ENCODE data around the gene CAMTA1. TPM values are rescaled to one million over a fixed set of nuclear protein-coding genes. Genes with fewer than 3 reads are reported as not detected.

Gene CAMTA1
- total RNA-seq, 1 experiment from 2014 or later, result 69.5 TPM

- intact Hi-C loops (cut with micrococcal nuclease), result no loop called here
- H3K9me3 ChIP-seq (ENCODE audit: control insufficient read depth in 1 of 2, insufficient read depth in 1 of 2, low read depth in 1 of 2, low read length in 2 of 2), result no peaks in the 10 kb centered on the region
- RAD21 ChIA-PET (ENCODE audit: low non-redundant PET in 1 of 2, low total read pairs in 2 of 2, uncharacterized antibody in 2 of 2, unreplicated experiment in 2 of 2), result no interaction called here
- H3K4me1 ChIP-seq (ENCODE audit: control insufficient read depth in 1 of 2, insufficient read depth in 2 of 2, low read length in 2 of 2), result peaks cover 0 to 5% of the 10 kb centered on the region in 2 experiments; a peak in 2 of 4 replicates
- ATAC-seq (no peak), DNase-seq (ENCODE audit: low read depth, low spot score) (no peak)
- TF ChIP-seq EZH2 (IDR thresholded peaks at IDR 0.05), result no peak
- no peak for TF ChIP-seq POLR2A (IDR thresholded peaks at IDR 0.05; ENCODE audit: borderline replicate concordance, extremely low read depth, insufficient read depth, insufficient read length)
- TF ChIP-seq ZFX (IDR thresholded peaks at IDR 0.05), result no peak
- CTCF ChIA-PET, result no interaction called here
- H3K9me2 ChIP-seq (ENCODE audit: insufficient read depth), result no peaks in the 10 kb centered on the region
- POLR2A ChIA-PET, result no interaction called here
- no peaks in the 10 kb centered on the region for H3K79me2 ChIP-seq (ENCODE audit: insufficient read depth, low read length)
- no TSS peak for BruUV-seq (replicated peaks)
- no peak overlapping the region for H2AFZ ChIP-seq (ENCODE audit: low read depth, low read length, poor library complexity, severe bottlenecking)
- no peak overlapping the region for H3K27ac ChIP-seq (ENCODE audit: low read depth, low read length)
- H3K36me3 ChIP-seq (ENCODE audit: control insufficient read depth in 1 of 2, insufficient read depth in 2 of 2, low read length in 2 of 2), result no peaks in the 10 kb centered on the region
- no peak overlapping the region for H3K4me3 ChIP-seq (replicated peaks in 1 of 2; ENCODE audit: low read depth in 1 of 2, low read length in 2 of 2)
- no peak overlapping the region for H3K4me2 ChIP-seq (ENCODE audit: low read length)
- H3K9ac ChIP-seq (ENCODE audit: low read length), result no peak overlapping the region
- H3K27me3 ChIP-seq (ENCODE audit: insufficient read depth, low read length), result no peaks in the 10 kb centered on the region
- H4K20me1 ChIP-seq (ENCODE audit: insufficient read depth), result no peaks in the 10 kb centered on the region
Observed at GRCh38 chr1:7672864-7673263, 887.6 kb downstream of the CAMTA1 start.

GRCh38 chr1:7674972-7675371, 889.7 kb downstream of the CAMTA1 start:
- intact Hi-C loops (cut with micrococcal nuclease), result no loop called here

More at GRCh38 chr1:7674972-7675371, 889.7 kb downstream of the CAMTA1 start:
- Histone ChIP-seq H3K4me3 (replicated peaks in 1 of 2; ENCODE audit: low read depth in 1 of 2, low read length in 2 of 2) (no peak overlapping the region), H3K36me3 (ENCODE audit: control insufficient read depth in 1 of 2, insufficient read depth in 2 of 2, low read length in 2 of 2) (no peaks in the 10 kb centered on the region), H3K9ac (ENCODE audit: low read length) (no peak overlapping the region), H3K4me2 (ENCODE audit: low read length) (no peak overlapping the region), H3K4me1 (ENCODE audit: control insufficient read depth in 1 of 2, insufficient read depth in 2 of 2, low read length in 2 of 2) (peaks cover 0 to 1% of the 10 kb centered on the region in 2 experiments; a peak in 1 of 4 replicates), H3K9me3 (ENCODE audit: control insufficient read depth in 1 of 2, insufficient read depth in 1 of 2, low read depth in 1 of 2, low read length in 2 of 2) (no peaks in the 10 kb centered on the region), H3K9me2 (ENCODE audit: insufficient read depth) (no peaks in the 10 kb centered on the region), H3K27ac (ENCODE audit: low read depth, low read length) (no peak overlapping the region), H4K20me1 (ENCODE audit: insufficient read depth) (no peaks in the 10 kb centered on the region), H2AFZ (ENCODE audit: low read depth, low read length, poor library complexity, severe bottlenecking) (no peak overlapping the region), H3K27me3 (ENCODE audit: insufficient read depth, low read length) (no peaks in the 10 kb centered on the region), H3K79me2 (ENCODE audit: insufficient read depth, low read length) (no peaks in the 10 kb centered on the region)
- TF ChIP-seq, protein P1, sequence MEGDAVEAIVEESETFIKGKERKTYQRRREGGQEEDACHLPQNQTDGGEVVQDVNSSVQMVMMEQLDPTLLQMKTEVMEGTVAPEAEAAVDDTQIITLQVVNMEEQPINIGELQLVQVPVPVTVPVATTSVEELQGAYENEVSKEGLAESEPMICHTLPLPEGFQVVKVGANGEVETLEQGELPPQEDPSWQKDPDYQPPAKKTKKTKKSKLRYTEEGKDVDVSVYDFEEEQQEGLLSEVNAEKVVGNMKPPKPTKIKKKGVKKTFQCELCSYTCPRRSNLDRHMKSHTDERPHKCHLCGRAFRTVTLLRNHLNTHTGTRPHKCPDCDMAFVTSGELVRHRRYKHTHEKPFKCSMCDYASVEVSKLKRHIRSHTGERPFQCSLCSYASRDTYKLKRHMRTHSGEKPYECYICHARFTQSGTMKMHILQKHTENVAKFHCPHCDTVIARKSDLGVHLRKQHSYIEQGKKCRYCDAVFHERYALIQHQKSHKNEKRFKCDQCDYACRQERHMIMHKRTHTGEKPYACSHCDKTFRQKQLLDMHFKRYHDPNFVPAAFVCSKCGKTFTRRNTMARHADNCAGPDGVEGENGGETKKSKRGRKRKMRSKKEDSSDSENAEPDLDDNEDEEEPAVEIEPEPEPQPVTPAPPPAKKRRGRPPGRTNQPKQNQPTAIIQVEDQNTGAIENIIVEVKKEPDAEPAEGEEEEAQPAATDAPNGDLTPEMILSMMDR (IDR thresholded peaks at IDR 0.05 in 2 of 3, conservative IDR thresholded peaks at IDR 0.05 in 1 of 3; ENCODE audit: borderline replicate concordance in 1 of 3, insufficient read depth in 1 of 3, low read depth in 2 of 3, low read length in 2 of 3), result no peak
- TF ChIP-seq TCF7L2 (IDR thresholded peaks at IDR 0.05; ENCODE audit: borderline replicate concordance, extremely low read depth, insufficient read depth, insufficient read length), result no peak
- no peak for TF ChIP-seq POLR2A (IDR thresholded peaks at IDR 0.05; ENCODE audit: borderline replicate concordance, extremely low read depth, insufficient read depth, insufficient read length)
- TF ChIP-seq ZBTB33 (IDR thresholded peaks at IDR 0.05; ENCODE audit: extremely low read depth, insufficient replicate concordance, low read length), result no peak
- no peak for TF ChIP-seq ZFX (IDR thresholded peaks at IDR 0.05)
- TF ChIP-seq CBX3 (IDR thresholded peaks at IDR 0.05; ENCODE audit: low read depth), result no peak
- no peak for TF ChIP-seq JUND (IDR thresholded peaks at IDR 0.05)
- no peak for TF ChIP-seq EGR1 (IDR thresholded peaks at IDR 0.05; ENCODE audit: low read depth)
- no peak for TF ChIP-seq POLR2AphosphoS5 (IDR thresholded peaks at IDR 0.05; ENCODE audit: low read depth, low read length)
- TF ChIP-seq YY1 (IDR thresholded peaks at IDR 0.05; ENCODE audit: extremely low read depth, insufficient replicate concordance, low read depth, low read length), result no peak
- no peak for TF ChIP-seq ZNF274 (IDR thresholded peaks at IDR 0.05; ENCODE audit: low read depth, low read length)
- TF ChIP-seq SRF (IDR thresholded peaks at IDR 0.05; ENCODE audit: low read depth), result no peak
- no peak for TF ChIP-seq FOSL1 (IDR thresholded peaks at IDR 0.05; ENCODE audit: low read depth)
- no peak for TF ChIP-seq SIN3A (IDR thresholded peaks at IDR 0.05; ENCODE audit: low read depth)
- ChIA-PET CTCF (no interaction called here), RAD21 (ENCODE audit: low non-redundant PET in 1 of 2, low total read pairs in 2 of 2, uncharacterized antibody in 2 of 2, unreplicated experiment in 2 of 2) (no interaction called here), POLR2A (no interaction called here)
- no TSS peak for BruUV-seq (replicated peaks)
- DNase-seq (ENCODE audit: low read depth, low spot score), result no peak
- ATAC-seq, result no peak

Data from HCT116 (cell line).